SW 1271 (cell line): ENCODE results near the gene MSI1.
"Not testable (repeated sequence)": the region's sequence is repeated elsewhere in the genome, so short reads cannot be mapped to it uniquely, and the experiment has no call there.

Experiments used
- DNase-seq, 2 experiments: peaks; one replicate each; lab custom pipeline; 2025; lab: John Stamatoyannopoulos, UW

The MSI1 gene

GRCh38 chr12:120357104-120357503 is 11.9 kb downstream of the MSI1 start:
- DNase-seq, result no peak

- DNase-seq, result peak; percentile 74 to 81
These were observed 12.4 kb downstream of the MSI1 start for GRCh38 chr12:120356567-120357030.

- no peak for DNase-seq
These were observed 15.2 kb downstream of the MSI1 start for GRCh38 chr12:120353556-120354317.

GRCh38 chr12:120353136-120353535 is 15.8 kb downstream of the MSI1 start:
- no peak for DNase-seq

GRCh38 chr12:120352117-120352516 is 16.8 kb downstream of the MSI1 start:
- no peak for DNase-seq

- DNase-seq, result no peak
These were observed 18.2 kb downstream of the MSI1 start for GRCh38 chr12:120350576-120351350.

- DNase-seq, result no peak
These were observed 21.2 kb downstream of the MSI1 start for GRCh38 chr12:120347766-120348165.

- no peak for DNase-seq
These were observed 22.3 kb downstream of the MSI1 start for GRCh38 chr12:120346681-120347080.

- no peak for DNase-seq
These were observed 22.9 kb downstream of the MSI1 start for GRCh38 chr12:120346031-120346430.

GRCh38 chr12:120343692-120344091 is 25.3 kb downstream of the MSI1 start:
- DNase-seq, result no peak

- DNase-seq, result no peak
These were observed 25.9 kb downstream of the MSI1 start for GRCh38 chr12:120343039-120343537.

GRCh38 chr12:120342175-120343038 is 26.6 kb downstream of the MSI1 start:
- DNase-seq, result no peak

- no peak for DNase-seq
These were observed 29.7 kb downstream of the MSI1 start for GRCh38 chr12:120339256-120339655.

- DNase-seq, result no peak
These were observed 31.2 kb downstream of the MSI1 start for GRCh38 chr12:120337730-120338129.

GRCh38 chr12:120336392-120336791 is 32.6 kb downstream of the MSI1 start:
- not testable (repeated sequence) for DNase-seq

GRCh38 chr12:120335447-120335846 is 33.5 kb downstream of the MSI1 start:
- not testable (repeated sequence) for DNase-seq

- DNase-seq, result no peak
These were observed 36.4 kb downstream of the MSI1 start for GRCh38 chr12:120332523-120332922.

- DNase-seq, result no peak
These were observed 36.9 kb downstream of the MSI1 start for GRCh38 chr12:120332041-120332440.

GRCh38 chr12:120331390-120331789 is 37.6 kb downstream of the MSI1 start:
- no peak for DNase-seq

GRCh38 chr12:120328228-120328627 is 40.7 kb downstream of the MSI1 start:
- DNase-seq, result no peak

- no peak for DNase-seq
These were observed 41.4 kb downstream of the MSI1 start, which contains the start of gene PLA2G1B for GRCh38 chr12:120327593-120327992. PLA2G1B (minus strand) TSS chr12:120327779; CDS start chr12:120327753, 26 bp downstream.
